SK-N-SH (cell line): ENCODE measurements around the gene TUSC7. TPM values are rescaled to one million over a fixed set of nuclear protein-coding genes. Genes with fewer than 3 reads are reported as not detected.

Source experiments
- CTCF ChIA-PET: fragments of 300-600, 350-600 bp; formaldehyde crosslinking; extraction: SDS; loops from one replicate; lab custom pipeline; 2021; lab: Yijun Ruan, JAX
- POLR2A ChIA-PET: fragments of 350-600 bp; sonication (Branson Sonifier 250); formaldehyde crosslinking; extraction: SDS; loops from one replicate; lab custom pipeline; 2020; ENCODE audit warnings: antibody characterized with exemption, inconsistent platforms; lab: Yijun Ruan, JAX
- DNase-seq: peaks from one replicate; pipeline ENCODE4 v3.0.0; 2012
- H2AFZ ChIP-seq: fragments of 200-600 bp; sonication (generic); 2 replicates; pipeline ENCODE4 v1.8.1; 2016; ENCODE audit warnings: antibody characterized with exemption, mild to moderate bottlenecking, low read depth
- H3F3A ChIP-seq: fragments of 200-600 bp; sonication (generic); replicated peaks from 2 replicates; pipeline ENCODE3; 2016; ENCODE audit warnings: antibody characterized with exemption, mild to moderate bottlenecking; ENCODE audit not compliant: insufficient read depth
- H3K27ac ChIP-seq, 2 experiments: fragments of 200-500 bp in 1 of 2; fragments of 200-600 bp in 1 of 2; sonication (Bioruptor generic) in 1 of 2; sonication (generic), shearing (Covaris generic) in 1 of 2; 2 replicates each; pipeline versions ENCODE4 v1.5.1 to v1.6.1; 2014 to 2016; ENCODE audit warnings: low read depth in 2 of 2, inconsistent platforms in 1 of 2, low read length in 1 of 2, mild to moderate bottlenecking in 1 of 2, mixed read lengths in 1 of 2
- H3K27me3 ChIP-seq: fragments of 200-600 bp; sonication (generic), shearing (Covaris generic); 2 replicates; pipeline ENCODE4 v1.6.1; 2016; ENCODE audit warnings: mixed run types; ENCODE audit not compliant: insufficient read depth
- H3K36me3 ChIP-seq, 2 experiments: fragments of 200-500 bp in 1 of 2; fragments of 200-600 bp in 1 of 2; sonication (Bioruptor generic) in 1 of 2; sonication (generic) in 1 of 2; replicated peaks in 1 of 2; 2 replicates each; pipeline versions ENCODE3 to v1.5.1; 2014 to 2016; ENCODE audit warnings: low read length in 1 of 2, mild to moderate bottlenecking in 1 of 2; ENCODE audit not compliant: insufficient read depth in 2 of 2, control insufficient read depth in 1 of 2
- H3K4me1 ChIP-seq, 2 experiments: fragments of 200-500 bp in 1 of 2; fragments of 200-600 bp in 1 of 2; sonication (Bioruptor generic) in 1 of 2; sonication (generic), shearing (Covaris generic) in 1 of 2; 2 replicates each; pipeline versions ENCODE4 v1.5.1 to v1.6.1; 2014 to 2016; ENCODE audit warnings: low read depth in 1 of 2, low read length in 1 of 2, mixed run types in 1 of 2; ENCODE audit not compliant: insufficient read depth in 2 of 2, control insufficient read depth in 1 of 2
- H3K4me2 ChIP-seq: fragments of 200-600 bp; sonication (generic), shearing (Covaris generic); 2 replicates; pipeline ENCODE4 v1.6.1; 2017; ENCODE audit warnings: mixed run types
- H3K4me3 ChIP-seq, 2 experiments: fragments of 200-500 bp in 1 of 2; fragments of 200-600 bp in 1 of 2; sonication (Bioruptor generic) in 1 of 2; sonication (generic), shearing (Covaris generic) in 1 of 2; 2 replicates each; pipeline versions ENCODE4 v1.5.1 to v1.8.1; 2014 to 2016; ENCODE audit warnings: low read depth in 2 of 2, inconsistent platforms in 1 of 2, low read length in 1 of 2, mild to moderate bottlenecking in 1 of 2, mixed read lengths in 1 of 2, moderate library complexity in 1 of 2
- H3K79me2 ChIP-seq: fragments of 200-600 bp; sonication (generic); 2 replicates; pipeline ENCODE4 v1.8.1; 2017; ENCODE audit warnings: mild to moderate bottlenecking; ENCODE audit not compliant: insufficient read depth
- H3K9ac ChIP-seq: fragments of 200-600 bp; sonication (generic); 2 replicates; pipeline ENCODE4 v1.6.1; 2017; ENCODE audit warnings: mixed run types
- H3K9me2 ChIP-seq: fragments of 200-600 bp; sonication (generic); 2 replicates; pipeline ENCODE4 v1.6.1; 2017; ENCODE audit warnings: mixed run types
- H3K9me3 ChIP-seq: fragments of 200-600 bp; sonication (generic); 2 replicates; pipeline ENCODE4 v1.6.1; 2017; ENCODE audit warnings: mixed run types, mild to moderate bottlenecking, moderate library complexity
- H4K20me1 ChIP-seq: fragments of 200-600 bp; sonication (generic); 2 replicates; pipeline ENCODE4 v1.6.1; 2017; ENCODE audit warnings: mild to moderate bottlenecking, mixed run types; ENCODE audit not compliant: insufficient read depth
- CHD2 ChIP-seq: fragments of 150-350 bp; IDR thresholded peaks from 2 replicates; pipeline ENCODE4 v1.6.1; 2018; ENCODE audit warnings: low read length; ENCODE audit not compliant: partially characterized antibody
- EZH2phosphoT487 ChIP-seq: fragments of 200-600 bp; sonication (generic); IDR thresholded peaks from 2 replicates; pipeline ENCODE4 v1.6.1; 2017; ENCODE audit warnings: low read depth, mixed run types, mild to moderate bottlenecking, antibody characterized with exemption, moderate library complexity, borderline replicate concordance
- FOXJ3 ChIP-seq: sonication (generic); formaldehyde crosslinking; IDR thresholded peaks from 2 replicates; pipeline ENCODE4 v1.5.1; 2020; ENCODE audit warnings: mild to moderate bottlenecking, missing genetic modification reagents
- GABPA ChIP-seq: IDR thresholded peaks from 2 replicates; pipeline ENCODE4 v1.4.0; 2012; ENCODE audit warnings: low read depth, mild to moderate bottlenecking
- JUND ChIP-seq: IDR thresholded peaks from 2 replicates; pipeline ENCODE4 v1.4.0; 2012
- MEF2A ChIP-seq: IDR thresholded peaks from 2 replicates; pipeline ENCODE4 v1.4.0; 2012; ENCODE audit warnings: low read depth, borderline replicate concordance
- NFIC ChIP-seq: IDR thresholded peaks from 2 replicates; pipeline ENCODE4 v1.4.0; 2012; ENCODE audit warnings: borderline replicate concordance
- POLR2AphosphoS5 ChIP-seq: IDR thresholded peaks from 2 replicates; pipeline ENCODE4 v1.6.1; 2012; ENCODE audit warnings: low read depth, low read length
- RAD21 ChIP-seq: IDR thresholded peaks from 2 replicates; pipeline ENCODE4 v1.6.1; 2012; ENCODE audit warnings: mild to moderate bottlenecking, low read length
- RCOR1 ChIP-seq: fragments of 150-350 bp; IDR thresholded peaks from 2 replicates; pipeline ENCODE4 v1.6.1; 2017; ENCODE audit warnings: antibody characterized with exemption, low read length
- SIN3A ChIP-seq: IDR thresholded peaks from 2 replicates; pipeline ENCODE4 v1.6.1; 2012; ENCODE audit warnings: low read depth, mild to moderate bottlenecking, low read length, moderate library complexity, borderline replicate concordance
- SMC3 ChIP-seq: IDR thresholded peaks from 2 replicates; pipeline ENCODE4 v1.6.1; 2012; ENCODE audit warnings: low read depth, low read length, improper control_type of control experiment
- TAF1 ChIP-seq: IDR thresholded peaks from 2 replicates; pipeline ENCODE4 v1.6.1; 2012; ENCODE audit warnings: low read depth, mild to moderate bottlenecking, low read length, moderate library complexity, borderline replicate concordance
- TCF12 ChIP-seq: IDR thresholded peaks from 2 replicates; pipeline ENCODE4 v1.4.0; 2012
- TEAD4 ChIP-seq: IDR thresholded peaks from 2 replicates; pipeline ENCODE4 v1.4.0; 2012; ENCODE audit warnings: mild to moderate bottlenecking, borderline replicate concordance; ENCODE audit not compliant: insufficient read depth
- WGBS: methylation state at CpG from one replicate; pipeline ENCODE4 v1.1.6; 2017; ENCODE audit warnings: low lambda C conversion rate; 5-methylcytosine and 5-hydroxymethylcytosine counted together
- polyA plus RNA-seq, 3 experiments: library from polyadenylated mRNA; depleted of rRNA; stranded (reverse); fragments of >200 nt; gene quantifications; 2 replicates each; pipeline ENCODE4 v1.2.3, GENCODE V29; 2012
- TF ChIP-seq, protein P1 (sequence below): IDR thresholded peaks from 2 replicates; pipeline ENCODE4 v1.4.0; 2012; ENCODE audit warnings: low read depth, borderline replicate concordance
- TF ChIP-seq, protein P2 (sequence below): IDR thresholded peaks from 2 replicates; pipeline ENCODE4 v1.6.1; 2012; ENCODE audit warnings: mild to moderate bottlenecking, low read depth, low read length, moderate library complexity
- TF ChIP-seq, protein P3 (sequence below): fragments of 150-350 bp; IDR thresholded peaks from 2 replicates; pipeline ENCODE4 v1.6.1; 2017; ENCODE audit warnings: antibody characterized with exemption, low read length, low read depth, borderline replicate concordance
- TF ChIP-seq, protein P4 (sequence below): IDR thresholded peaks from 2 replicates; pipeline ENCODE4 v1.4.0; 2012; ENCODE audit warnings: low read depth, borderline replicate concordance

The TUSC7 gene
- polyA plus RNA-seq, 1 of the 3 experiments (the other 2 are of a cell fraction), result not detected

DNA sequence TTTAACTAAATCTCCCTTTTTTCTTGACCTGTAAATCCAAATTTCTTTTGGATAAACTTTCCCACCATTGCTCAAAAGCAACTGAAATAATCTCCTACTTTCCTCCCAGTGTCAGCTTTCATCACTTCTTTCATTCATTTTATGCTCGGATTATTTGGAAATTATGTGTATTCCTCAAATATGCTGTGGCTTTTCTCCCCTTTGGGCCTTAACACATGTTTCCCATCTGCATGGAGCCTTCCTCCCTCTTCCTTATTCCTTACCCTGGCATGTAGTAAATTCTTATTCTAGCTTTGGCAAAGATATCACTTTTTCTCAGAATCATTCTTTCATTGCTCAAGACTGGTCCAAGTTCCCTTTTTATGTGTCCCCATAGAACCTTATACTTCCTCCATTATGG lies 41.8 kb upstream of the TUSC7 start:
- Histone ChIP-seq H3K4me1 (peaks cover 0 to 4% of the 10 kb centered on the region in 2 experiments; a peak in 1 of 4 replicates), H3K9ac (no peak overlapping the region), H3K36me3 (no peaks in the 10 kb centered on the region), H3K79me2 (no peaks in the 10 kb centered on the region), H3K9me2 (no peaks in the 10 kb centered on the region), H3K4me2 (no peak overlapping the region), H2AFZ (no peak overlapping the region), H3K9me3 (no peaks in the 10 kb centered on the region), H3K4me3 (no peak overlapping the region), H3K27me3 (no peaks in the 10 kb centered on the region), H3F3A (no peaks in the 10 kb centered on the region), H3K27ac (no peak overlapping the region), H4K20me1 (no peaks in the 10 kb centered on the region)
- TF ChIP-seq MEF2A (no peak), POLR2AphosphoS5 (no peak), CHD2 (no peak)
- WGBS, result 56% methylated on average over 1 of the region's 1 CpG
- CTCF ChIA-PET, result interaction anchor here (1.1 kb wide), 1 partner anchor 52 kb away, joined by 3 read pairs; no protein-coding TSS in a partner anchor
- DNase-seq, result no peak
- POLR2A ChIA-PET, result no interaction called here

DNA sequence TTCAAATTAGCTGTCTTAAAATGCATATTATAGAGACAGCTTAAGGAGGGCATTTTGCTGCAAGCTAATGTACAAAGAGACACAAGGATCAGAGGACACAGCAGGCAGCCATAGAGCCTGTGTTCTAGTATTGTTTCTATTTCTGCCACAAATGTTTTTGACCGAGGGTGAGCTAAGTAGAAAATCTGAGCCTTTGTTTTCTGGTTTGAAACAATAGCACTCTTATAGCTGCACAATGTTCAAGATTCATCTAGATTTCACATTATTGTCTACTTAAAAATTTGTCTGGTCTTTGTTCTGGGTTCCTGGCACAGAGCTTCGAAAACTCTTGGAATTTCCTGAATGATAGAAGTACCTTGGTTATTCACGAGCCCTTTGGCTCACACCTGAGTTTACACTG lies 40.0 kb upstream of the TUSC7 start:
- Histone ChIP-seq H3K79me2 (no peaks in the 10 kb centered on the region), H3K27me3 (no peaks in the 10 kb centered on the region), H2AFZ (no peak overlapping the region), H3K9me3 (no peaks in the 10 kb centered on the region), H3K9ac (no peak overlapping the region), H3K9me2 (no peaks in the 10 kb centered on the region), H3K36me3 (no peaks in the 10 kb centered on the region), H3K4me3 (no peak overlapping the region), H4K20me1 (no peaks in the 10 kb centered on the region), H3K27ac (no peak overlapping the region), H3K4me2 (no peak overlapping the region), H3F3A (no peaks in the 10 kb centered on the region), H3K4me1 (no peaks in the 10 kb centered on the region)
- CTCF ChIA-PET, result no interaction called here
- 50% methylated on average over 3 of the region's 3 CpGs for WGBS
- no peak for DNase-seq
- POLR2A ChIA-PET, result no interaction called here
- TF ChIP-seq MEF2A, result no peak
- no peak for TF ChIP-seq NFIC
- TF ChIP-seq JUND, result no peak
- TF ChIP-seq SMC3, result no peak
- TF ChIP-seq SIN3A, result no peak
- TF ChIP-seq, protein P1, sequence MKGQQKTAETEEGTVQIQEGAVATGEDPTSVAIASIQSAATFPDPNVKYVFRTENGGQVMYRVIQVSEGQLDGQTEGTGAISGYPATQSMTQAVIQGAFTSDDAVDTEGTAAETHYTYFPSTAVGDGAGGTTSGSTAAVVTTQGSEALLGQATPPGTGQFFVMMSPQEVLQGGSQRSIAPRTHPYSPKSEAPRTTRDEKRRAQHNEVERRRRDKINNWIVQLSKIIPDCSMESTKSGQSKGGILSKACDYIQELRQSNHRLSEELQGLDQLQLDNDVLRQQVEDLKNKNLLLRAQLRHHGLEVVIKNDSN, result no peak
- TF ChIP-seq EZH2phosphoT487, result no peak
- TF ChIP-seq, protein P2, sequence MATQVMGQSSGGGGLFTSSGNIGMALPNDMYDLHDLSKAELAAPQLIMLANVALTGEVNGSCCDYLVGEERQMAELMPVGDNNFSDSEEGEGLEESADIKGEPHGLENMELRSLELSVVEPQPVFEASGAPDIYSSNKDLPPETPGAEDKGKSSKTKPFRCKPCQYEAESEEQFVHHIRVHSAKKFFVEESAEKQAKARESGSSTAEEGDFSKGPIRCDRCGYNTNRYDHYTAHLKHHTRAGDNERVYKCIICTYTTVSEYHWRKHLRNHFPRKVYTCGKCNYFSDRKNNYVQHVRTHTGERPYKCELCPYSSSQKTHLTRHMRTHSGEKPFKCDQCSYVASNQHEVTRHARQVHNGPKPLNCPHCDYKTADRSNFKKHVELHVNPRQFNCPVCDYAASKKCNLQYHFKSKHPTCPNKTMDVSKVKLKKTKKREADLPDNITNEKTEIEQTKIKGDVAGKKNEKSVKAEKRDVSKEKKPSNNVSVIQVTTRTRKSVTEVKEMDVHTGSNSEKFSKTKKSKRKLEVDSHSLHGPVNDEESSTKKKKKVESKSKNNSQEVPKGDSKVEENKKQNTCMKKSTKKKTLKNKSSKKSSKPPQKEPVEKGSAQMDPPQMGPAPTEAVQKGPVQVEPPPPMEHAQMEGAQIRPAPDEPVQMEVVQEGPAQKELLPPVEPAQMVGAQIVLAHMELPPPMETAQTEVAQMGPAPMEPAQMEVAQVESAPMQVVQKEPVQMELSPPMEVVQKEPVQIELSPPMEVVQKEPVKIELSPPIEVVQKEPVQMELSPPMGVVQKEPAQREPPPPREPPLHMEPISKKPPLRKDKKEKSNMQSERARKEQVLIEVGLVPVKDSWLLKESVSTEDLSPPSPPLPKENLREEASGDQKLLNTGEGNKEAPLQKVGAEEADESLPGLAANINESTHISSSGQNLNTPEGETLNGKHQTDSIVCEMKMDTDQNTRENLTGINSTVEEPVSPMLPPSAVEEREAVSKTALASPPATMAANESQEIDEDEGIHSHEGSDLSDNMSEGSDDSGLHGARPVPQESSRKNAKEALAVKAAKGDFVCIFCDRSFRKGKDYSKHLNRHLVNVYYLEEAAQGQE, result no peak
- TF ChIP-seq, protein P3, sequence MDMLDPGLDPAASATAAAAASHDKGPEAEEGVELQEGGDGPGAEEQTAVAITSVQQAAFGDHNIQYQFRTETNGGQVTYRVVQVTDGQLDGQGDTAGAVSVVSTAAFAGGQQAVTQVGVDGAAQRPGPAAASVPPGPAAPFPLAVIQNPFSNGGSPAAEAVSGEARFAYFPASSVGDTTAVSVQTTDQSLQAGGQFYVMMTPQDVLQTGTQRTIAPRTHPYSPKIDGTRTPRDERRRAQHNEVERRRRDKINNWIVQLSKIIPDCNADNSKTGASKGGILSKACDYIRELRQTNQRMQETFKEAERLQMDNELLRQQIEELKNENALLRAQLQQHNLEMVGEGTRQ, result no peak
- TF ChIP-seq RAD21, result no peak
- no peak for TF ChIP-seq FOXJ3
- TF ChIP-seq, protein P4, sequence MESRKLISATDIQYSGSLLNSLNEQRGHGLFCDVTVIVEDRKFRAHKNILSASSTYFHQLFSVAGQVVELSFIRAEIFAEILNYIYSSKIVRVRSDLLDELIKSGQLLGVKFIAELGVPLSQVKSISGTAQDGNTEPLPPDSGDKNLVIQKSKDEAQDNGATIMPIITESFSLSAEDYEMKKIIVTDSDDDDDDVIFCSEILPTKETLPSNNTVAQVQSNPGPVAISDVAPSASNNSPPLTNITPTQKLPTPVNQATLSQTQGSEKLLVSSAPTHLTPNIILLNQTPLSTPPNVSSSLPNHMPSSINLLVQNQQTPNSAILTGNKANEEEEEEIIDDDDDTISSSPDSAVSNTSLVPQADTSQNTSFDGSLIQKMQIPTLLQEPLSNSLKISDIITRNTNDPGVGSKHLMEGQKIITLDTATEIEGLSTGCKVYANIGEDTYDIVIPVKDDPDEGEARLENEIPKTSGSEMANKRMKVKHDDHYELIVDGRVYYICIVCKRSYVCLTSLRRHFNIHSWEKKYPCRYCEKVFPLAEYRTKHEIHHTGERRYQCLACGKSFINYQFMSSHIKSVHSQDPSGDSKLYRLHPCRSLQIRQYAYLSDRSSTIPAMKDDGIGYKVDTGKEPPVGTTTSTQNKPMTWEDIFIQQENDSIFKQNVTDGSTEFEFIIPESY, result no peak
- no peak for TF ChIP-seq TAF1
- TF ChIP-seq GABPA, result no peak
- no peak for TF ChIP-seq TEAD4
- no peak for TF ChIP-seq TCF12
- TF ChIP-seq RCOR1, result no peak
